Measurements from ENCODE around the gene LTN1.

- no peak for TF ChIP-seq POLR2A (IDR thresholded peaks at IDR 0.05)
- TF ChIP-seq, protein P1, sequence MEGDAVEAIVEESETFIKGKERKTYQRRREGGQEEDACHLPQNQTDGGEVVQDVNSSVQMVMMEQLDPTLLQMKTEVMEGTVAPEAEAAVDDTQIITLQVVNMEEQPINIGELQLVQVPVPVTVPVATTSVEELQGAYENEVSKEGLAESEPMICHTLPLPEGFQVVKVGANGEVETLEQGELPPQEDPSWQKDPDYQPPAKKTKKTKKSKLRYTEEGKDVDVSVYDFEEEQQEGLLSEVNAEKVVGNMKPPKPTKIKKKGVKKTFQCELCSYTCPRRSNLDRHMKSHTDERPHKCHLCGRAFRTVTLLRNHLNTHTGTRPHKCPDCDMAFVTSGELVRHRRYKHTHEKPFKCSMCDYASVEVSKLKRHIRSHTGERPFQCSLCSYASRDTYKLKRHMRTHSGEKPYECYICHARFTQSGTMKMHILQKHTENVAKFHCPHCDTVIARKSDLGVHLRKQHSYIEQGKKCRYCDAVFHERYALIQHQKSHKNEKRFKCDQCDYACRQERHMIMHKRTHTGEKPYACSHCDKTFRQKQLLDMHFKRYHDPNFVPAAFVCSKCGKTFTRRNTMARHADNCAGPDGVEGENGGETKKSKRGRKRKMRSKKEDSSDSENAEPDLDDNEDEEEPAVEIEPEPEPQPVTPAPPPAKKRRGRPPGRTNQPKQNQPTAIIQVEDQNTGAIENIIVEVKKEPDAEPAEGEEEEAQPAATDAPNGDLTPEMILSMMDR (IDR thresholded peaks at IDR 0.05) = no peak
Observed at GRCh38 chr21:28913071-28913470, 79.6 kb downstream of the LTN1 start.
